ENCODE results near the gene SFI1. TPM values are rescaled to one million over a fixed set of nuclear protein-coding genes. Genes with fewer than 3 reads are reported as not detected.

The SFI1 gene
- total and polyA plus RNA-seq, 2 of the 8 experiments (the other 6 are each of a cell fraction or from before 2014, with no cell fraction given), result 10.4 to 30.1 TPM

DNA sequence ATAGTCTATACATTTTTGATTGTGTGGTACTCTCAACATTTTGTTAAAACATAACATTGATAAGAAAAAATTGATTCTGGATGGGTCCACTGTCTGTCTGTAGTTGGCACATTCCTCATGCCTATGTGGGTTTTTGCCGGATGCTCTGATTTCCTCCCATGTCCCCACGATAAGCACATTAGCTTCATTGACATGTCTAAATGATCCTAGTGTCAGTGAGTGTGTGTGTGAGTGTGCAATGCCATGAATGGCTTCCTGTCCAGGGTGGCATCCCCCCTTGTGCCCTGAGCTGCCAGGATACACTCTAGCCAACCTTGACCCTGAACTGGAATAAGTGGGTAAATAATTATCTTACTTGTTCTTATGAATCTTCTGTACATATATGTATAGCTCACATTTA is 5.4 kb downstream of the SFI1 start (continued):
- TF ChIP-seq, protein P1, sequence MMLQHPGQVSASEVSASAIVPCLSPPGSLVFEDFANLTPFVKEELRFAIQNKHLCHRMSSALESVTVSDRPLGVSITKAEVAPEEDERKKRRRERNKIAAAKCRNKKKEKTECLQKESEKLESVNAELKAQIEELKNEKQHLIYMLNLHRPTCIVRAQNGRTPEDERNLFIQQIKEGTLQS (IDR thresholded peaks at IDR 0.05; ENCODE audit: insufficient read depth, low read depth, low read length), result no peak
- no peak for TF ChIP-seq YY1 (IDR thresholded peaks at IDR 0.05; ENCODE audit: low read depth, low read length)
- no peak for TF ChIP-seq GTF2F1 (IDR thresholded peaks at IDR 0.05; ENCODE audit: borderline replicate concordance, low read depth, low read length)
- no peak for TF ChIP-seq RNF2 (IDR thresholded peaks at IDR 0.05; ENCODE audit: borderline replicate concordance, low read depth, low read length, missing control alignments, poor library complexity, severe bottlenecking)
- no peak for TF ChIP-seq MAFK (IDR thresholded peaks at IDR 0.05; ENCODE audit: low read depth, low read length)
- TF ChIP-seq SIX5 (IDR thresholded peaks at IDR 0.05; ENCODE audit: low read depth, low read length), result no peak
